GM19397 (cell line): ENCODE measurements around the gene JAGN1.
"Not testable (repeated sequence)": the region's sequence is repeated elsewhere in the genome, so short reads cannot be mapped to it uniquely, and the experiment has no call there.

Experiments
- ATAC-seq: cut with Tn5 transposase; IDR thresholded peaks from one replicate; pipeline ENCODE4 v1.9.1; 2021; ENCODE audit warnings: mild to moderate bottlenecking, moderate library complexity; ENCODE audit not compliant: unreplicated experiment

JAGN1 gene

GRCh38 chr3:9916734-9917680 lies 26.6 kb downstream of the JAGN1 start, which contains the start of gene IL17RC:
Gene IL17RC, plus strand, starts transcription at chr3:9917098. Its CDS starts 218 bp downstream, at chr3:9917316.
- ATAC-seq: no peak

GRCh38 chr3:9917820-9918219 lies 27.4 kb downstream of the JAGN1 start:
- no peak for ATAC-seq

- ATAC-seq: no peak
Measured at GRCh38 chr3:9918261-9919038, 28.0 kb downstream of the JAGN1 start.

- ATAC-seq: no peak
Measured at GRCh38 chr3:9928158-9928557, 37.7 kb downstream of the JAGN1 start.

GRCh38 chr3:9930804-9931418 lies 40.5 kb downstream of the JAGN1 start:
- no peak for ATAC-seq

- no peak for ATAC-seq
Measured at GRCh38 chr3:9932535-9932842, 42.1 kb downstream of the JAGN1 start.

GRCh38 chr3:9932843-9933560 lies 42.6 kb downstream of the JAGN1 start:
- peak; percentile 66 for ATAC-seq

GRCh38 chr3:9933561-9934234 lies 43.3 kb downstream of the JAGN1 start, which contains the start of gene CRELD1:
Gene CRELD1, plus strand, starts transcription at chr3:9933834. Its CDS starts 605 bp downstream, at chr3:9934439.
- ATAC-seq: peak; percentile 86

- no peak for ATAC-seq
Measured at GRCh38 chr3:9934235-9934621, 43.8 kb downstream of the JAGN1 start.

GRCh38 chr3:9934993-9935392 lies 44.6 kb downstream of the JAGN1 start:
- ATAC-seq: no peak

GRCh38 chr3:9935966-9936510 lies 45.6 kb downstream of the JAGN1 start:
- ATAC-seq: no peak

- ATAC-seq: no peak
Measured at GRCh38 chr3:9937486-9938238, 47.3 kb downstream of the JAGN1 start.

- ATAC-seq: no peak
Measured at GRCh38 chr3:9938966-9939365, 48.6 kb downstream of the JAGN1 start.

GRCh38 chr3:9939906-9940305 lies 49.5 kb downstream of the JAGN1 start:
- ATAC-seq: not testable (repeated sequence)

GRCh38 chr3:9940746-9941145 lies 50.3 kb downstream of the JAGN1 start:
- no peak for ATAC-seq

GRCh38 chr3:9942164-9942563 lies 51.8 kb downstream of the JAGN1 start:
- no peak for ATAC-seq

GRCh38 chr3:9942934-9943690 lies 52.7 kb downstream of the JAGN1 start:
- no peak for ATAC-seq
